GM12878 (cell line): ENCODE measurements around the gene ZNF341. TPM values are rescaled to one million over a fixed set of nuclear protein-coding genes. Genes with fewer than 3 reads are reported as not detected.

Experiments used
- ATAC-seq: fragments of 200-7000 bp; cut with Tn5 transposase; 3 replicates; pipeline ENCODE4 v1.9.1; 2020; ENCODE audit warnings: mild to moderate bottlenecking, moderate library complexity
- BruUV-seq: library from RNA; stranded (reverse); fragments of 400-500 nt; replicated peaks from 2 replicates; lab custom pipeline; 2021; lab: Mats Ljungman, UMichigan
- CTCF ChIA-PET: fragments of 300-600 bp; sonication (Branson Sonifier 250); formaldehyde crosslinking; extraction: SDS; loops from one replicate; lab custom pipeline; 2021; ENCODE audit warnings: inconsistent platforms; lab: Yijun Ruan, JAX
- POLR2A ChIA-PET: fragments of 350-600 bp; formaldehyde crosslinking; extraction: SDS; loops from one replicate; lab custom pipeline; 2021; ENCODE audit warnings: inconsistent platforms; lab: Charles Lee
- RAD21 ChIA-PET: fragments of 300-600 bp; sonication (Branson Sonifier 250); formaldehyde crosslinking; loops from one replicate; lab custom pipeline; 2023; ENCODE audit warnings: antibody characterized with exemption; ENCODE audit not compliant: unreplicated experiment; lab: Charles Lee
- SMC1A ChIA-PET: fragments of 300-600 bp; sonication (Branson Sonifier 250); formaldehyde crosslinking; loops from one replicate; lab custom pipeline; 2023; ENCODE audit not compliant: unreplicated experiment, uncharacterized antibody; lab: Charles Lee
- DNase-seq: peaks from one replicate; pipeline ENCODE4 v3.0.0-alpha.2; 2011; ENCODE audit warnings: low read depth, low spot score
- FAIRE-seq: peaks from 3 replicates; lab custom pipeline; 2011; peaks lifted over from hg19 to GRCh38; lab: Jason Lieb, UNC
- H2AFZ ChIP-seq: 2 replicates; pipeline ENCODE4 v1.6.0; 2011; ENCODE audit warnings: low read depth, low read length, control low read depth; ENCODE audit not compliant: control insufficient read depth
- H3K27ac ChIP-seq: 2 replicates; pipeline ENCODE4 v1.5.1; 2011; ENCODE audit warnings: control low read depth; ENCODE audit not compliant: control insufficient read depth, insufficient read depth
- H3K27me3 ChIP-seq, 2 experiments: replicated peaks in 1 of 2; 2 replicates each; pipeline versions ENCODE4 v1.6.0 to v1.6.1; 2011; ENCODE audit warnings: low read length in 1 of 2; ENCODE audit not compliant: control insufficient read depth in 2 of 2, insufficient read depth in 2 of 2
- H3K36me3 ChIP-seq, 2 experiments: 2 replicates each; pipeline ENCODE4 v1.5.1; 2011; ENCODE audit warnings: low read length in 1 of 2; ENCODE audit not compliant: control insufficient read depth in 2 of 2, insufficient read depth in 2 of 2
- H3K4me1 ChIP-seq: 2 replicates; pipeline ENCODE4 v1.6.1; 2011; ENCODE audit warnings: mild to moderate bottlenecking, low read length, moderate library complexity, mixed read lengths; ENCODE audit not compliant: control insufficient read depth, insufficient read depth
- H3K4me2 ChIP-seq: 2 replicates; pipeline ENCODE4 v1.6.0; 2011; ENCODE audit warnings: control low read depth; ENCODE audit not compliant: control insufficient read depth, insufficient read depth
- H3K4me3 ChIP-seq: fragments of 200-600 bp; sonication (generic); 2 replicates; pipeline ENCODE4 v1.5.1; 2016
- H3K79me2 ChIP-seq: 2 replicates; pipeline ENCODE4 v1.6.0; 2011; ENCODE audit warnings: low read length; ENCODE audit not compliant: control insufficient read depth, insufficient read depth
- H3K9ac ChIP-seq: 2 replicates; pipeline ENCODE4 v1.8.0; 2011; ENCODE audit warnings: low read length, control low read depth, mixed read lengths; ENCODE audit not compliant: control insufficient read depth, insufficient read depth
- H3K9me3 ChIP-seq: replicated peaks from 3 replicates; pipeline ENCODE4 v1.5.1; 2011; ENCODE audit warnings: mild to moderate bottlenecking, low read length; ENCODE audit not compliant: control insufficient read depth, insufficient read depth
- H4K20me1 ChIP-seq: 2 replicates; pipeline ENCODE4 v1.6.0; 2011; ENCODE audit not compliant: control insufficient read depth, insufficient read depth
- ESRRA ChIP-seq: IDR thresholded peaks from 2 replicates; pipeline ENCODE4 v1.6.1; 2012; ENCODE audit warnings: mild to moderate bottlenecking, low read length, improper control_type of control experiment
- MEF2A ChIP-seq: IDR thresholded peaks from 2 replicates; pipeline ENCODE4 v1.6.1; 2011; ENCODE audit warnings: low read depth, mild to moderate bottlenecking, low read length, moderate library complexity; ENCODE audit not compliant: insufficient read depth
- MTA2 ChIP-seq: fragments of 450-650 bp; IDR thresholded peaks from 2 replicates; pipeline ENCODE4 v1.6.1; 2016; ENCODE audit warnings: low read depth, mild to moderate bottlenecking, moderate library complexity
- MYC ChIP-seq: IDR thresholded peaks from 2 replicates; pipeline ENCODE4 v1.6.1; 2011; ENCODE audit warnings: mild to moderate bottlenecking, low read length, moderate library complexity, inconsistent platforms; ENCODE audit not compliant: insufficient read depth, insufficient replicate concordance, insufficient read length, severe bottlenecking
- NFYB ChIP-seq: IDR thresholded peaks from 2 replicates; pipeline ENCODE4 v1.6.1; 2011; ENCODE audit warnings: low read depth, mild to moderate bottlenecking, low read length, improper control_type of control experiment, moderate library complexity; ENCODE audit not compliant: insufficient read depth
- NR2C1 ChIP-seq: fragments of 450-650 bp; IDR thresholded peaks from 2 replicates; pipeline ENCODE4 v1.6.1; 2017; ENCODE audit warnings: antibody characterized with exemption, mild to moderate bottlenecking, moderate library complexity
- SUPT20H ChIP-seq: IDR thresholded peaks from 2 replicates; pipeline ENCODE4 v1.6.1; 2011; ENCODE audit warnings: low read depth, mild to moderate bottlenecking, low read length, moderate library complexity, borderline replicate concordance; ENCODE audit not compliant: control insufficient read depth
- WGBS: methylation state at CpG from one replicate; pipeline ENCODE4 v1.1.6; 2016; ENCODE audit warnings: low lambda C conversion rate; ENCODE audit not compliant: insufficient replicate concordance, insufficient coverage; ENCODE audit errors: missing lambda C conversion rate; 5-methylcytosine and 5-hydroxymethylcytosine counted together
- in situ Hi-C: fragments of 300-500 bp; cut with MboI; formaldehyde crosslinking; loops from 9 replicates; pipeline ENCODE4 v1.14.3; 2018; ENCODE audit warnings: mixed read lengths
- intact Hi-C: fragments of 100-400 bp; cut with micrococcal nuclease; formaldehyde crosslinking; loops from one replicate; pipeline ENCODE4 v1.14.2; 2022; ENCODE audit not compliant: unreplicated experiment
- polyA plus RNA-seq, 11 experiments: library from polyadenylated mRNA; depleted of rRNA in 4 of 11; unstranded in 6 of 11; stranded (reverse) in 5 of 11; fragments of >200 nt; fragmentation: Nextera tagmentation in 4 of 11; fragmentation: Illumina TruSeq in 1 of 11; extraction: Ambion mirVana in 4 of 11; extraction: Trizol in 1 of 11; gene quantifications; 1 replicate in 1 of 11; 2 replicates in 10 of 11; pipeline versions ENCODE4 v1.2.1 to v1.2.3, GENCODE V29; 2011 to 2016; ENCODE audit warnings: inconsistent platforms in 2 of 11, missing spikeins in 2 of 11, low read depth in 1 of 11
- total RNA-seq, 4 experiments: library from RNA; depleted of rRNA in 3 of 4; stranded (reverse); fragments of >200 nt in 3 of 4; fragmentation: Illumina TruSeq in 1 of 4; extraction: Trizol in 1 of 4; gene quantifications; 2 replicates each; pipeline versions ENCODE4 v1.2.1 to v1.2.3, GENCODE V29; 2013 to 2021
- TF ChIP-seq, protein P1 (sequence below): IDR thresholded peaks from 2 replicates; pipeline ENCODE4 v1.6.1; 2011; ENCODE audit warnings: low read depth, mild to moderate bottlenecking, low read length, moderate library complexity, borderline replicate concordance; ENCODE audit errors: extremely low read depth
- TF ChIP-seq, protein P2 (sequence below): fragments of 450-650 bp; IDR thresholded peaks from 2 replicates; pipeline ENCODE4 v1.6.1; 2017; ENCODE audit warnings: mild to moderate bottlenecking, moderate library complexity
- TF ChIP-seq, protein P3 (sequence below): fragments of 450-650 bp; formaldehyde crosslinking; IDR thresholded peaks from 2 replicates; pipeline ENCODE4 v1.4.0; 2022; ENCODE audit warnings: mild to moderate bottlenecking, moderate library complexity

ZNF341 gene
- total and polyA plus RNA-seq, 10 of the 15 experiments (the other 5 are each of a cell fraction or from before 2014, with no cell fraction given): 0.18 to 5.0 (median 2.6) TPM

DNA sequence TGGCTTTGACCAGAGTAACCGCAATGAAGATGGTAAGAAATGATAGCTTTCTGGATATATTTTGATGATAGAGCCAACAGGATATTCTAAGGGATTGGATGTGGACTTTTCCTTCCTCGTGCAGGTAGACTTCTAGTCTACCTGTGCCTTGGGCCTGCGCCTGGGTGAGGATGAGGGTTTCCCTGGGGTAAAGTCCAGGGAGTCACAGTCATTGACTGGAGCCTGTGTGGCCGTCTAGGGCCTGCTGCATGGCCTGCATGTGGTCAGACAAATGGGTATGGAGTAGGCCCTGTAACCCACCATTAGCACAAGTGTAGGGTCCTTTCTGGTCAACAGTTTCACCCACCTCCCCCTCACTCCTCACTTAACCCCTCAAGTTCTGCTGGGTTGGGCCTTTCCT is 66.6 kb downstream of the ZNF341 start:
- BruUV-seq: no TSS peak
- FAIRE-seq: no peak
- H3K27ac ChIP-seq: no peak overlapping the region
- ChIA-PET POLR2A (no interaction called here), SMC1A (interaction anchor here (1.2 kb wide), 1 partner anchor 15 kb away, joined by 4 read pairs; no protein-coding TSS in a partner anchor), RAD21 (interaction anchor here (0.5 kb wide), 1 partner anchor 19 kb away, joined by 3 read pairs; no protein-coding TSS in a partner anchor), CTCF (interaction anchor here (0.8 kb wide), 1 partner anchor 12 kb away, joined by 3 read pairs; no protein-coding TSS in a partner anchor)
- no peaks in the 10 kb centered on the region for H3K9me3 ChIP-seq
- 66% methylated on average over 4 of the region's 4 CpGs for WGBS
- H4K20me1 ChIP-seq: no peaks in the 10 kb centered on the region
- no peak for DNase-seq
- H3K9ac ChIP-seq: no peak overlapping the region
- H3K4me1 ChIP-seq: no peaks in the 10 kb centered on the region
- in situ Hi-C loops: no loop called here
- no peaks in the 10 kb centered on the region for H3K36me3 ChIP-seq
- no peak overlapping the region for H3K4me2 ChIP-seq
- no peaks in the 10 kb centered on the region for H3K79me2 ChIP-seq
- H3K4me3 ChIP-seq: no peak overlapping the region
- no peak for ATAC-seq
- H3K27me3 ChIP-seq: no peaks in the 10 kb centered on the region
- intact Hi-C loops: no loop called here
- TF ChIP-seq, protein P1, sequence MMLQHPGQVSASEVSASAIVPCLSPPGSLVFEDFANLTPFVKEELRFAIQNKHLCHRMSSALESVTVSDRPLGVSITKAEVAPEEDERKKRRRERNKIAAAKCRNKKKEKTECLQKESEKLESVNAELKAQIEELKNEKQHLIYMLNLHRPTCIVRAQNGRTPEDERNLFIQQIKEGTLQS: no peak
- TF ChIP-seq, protein P2, sequence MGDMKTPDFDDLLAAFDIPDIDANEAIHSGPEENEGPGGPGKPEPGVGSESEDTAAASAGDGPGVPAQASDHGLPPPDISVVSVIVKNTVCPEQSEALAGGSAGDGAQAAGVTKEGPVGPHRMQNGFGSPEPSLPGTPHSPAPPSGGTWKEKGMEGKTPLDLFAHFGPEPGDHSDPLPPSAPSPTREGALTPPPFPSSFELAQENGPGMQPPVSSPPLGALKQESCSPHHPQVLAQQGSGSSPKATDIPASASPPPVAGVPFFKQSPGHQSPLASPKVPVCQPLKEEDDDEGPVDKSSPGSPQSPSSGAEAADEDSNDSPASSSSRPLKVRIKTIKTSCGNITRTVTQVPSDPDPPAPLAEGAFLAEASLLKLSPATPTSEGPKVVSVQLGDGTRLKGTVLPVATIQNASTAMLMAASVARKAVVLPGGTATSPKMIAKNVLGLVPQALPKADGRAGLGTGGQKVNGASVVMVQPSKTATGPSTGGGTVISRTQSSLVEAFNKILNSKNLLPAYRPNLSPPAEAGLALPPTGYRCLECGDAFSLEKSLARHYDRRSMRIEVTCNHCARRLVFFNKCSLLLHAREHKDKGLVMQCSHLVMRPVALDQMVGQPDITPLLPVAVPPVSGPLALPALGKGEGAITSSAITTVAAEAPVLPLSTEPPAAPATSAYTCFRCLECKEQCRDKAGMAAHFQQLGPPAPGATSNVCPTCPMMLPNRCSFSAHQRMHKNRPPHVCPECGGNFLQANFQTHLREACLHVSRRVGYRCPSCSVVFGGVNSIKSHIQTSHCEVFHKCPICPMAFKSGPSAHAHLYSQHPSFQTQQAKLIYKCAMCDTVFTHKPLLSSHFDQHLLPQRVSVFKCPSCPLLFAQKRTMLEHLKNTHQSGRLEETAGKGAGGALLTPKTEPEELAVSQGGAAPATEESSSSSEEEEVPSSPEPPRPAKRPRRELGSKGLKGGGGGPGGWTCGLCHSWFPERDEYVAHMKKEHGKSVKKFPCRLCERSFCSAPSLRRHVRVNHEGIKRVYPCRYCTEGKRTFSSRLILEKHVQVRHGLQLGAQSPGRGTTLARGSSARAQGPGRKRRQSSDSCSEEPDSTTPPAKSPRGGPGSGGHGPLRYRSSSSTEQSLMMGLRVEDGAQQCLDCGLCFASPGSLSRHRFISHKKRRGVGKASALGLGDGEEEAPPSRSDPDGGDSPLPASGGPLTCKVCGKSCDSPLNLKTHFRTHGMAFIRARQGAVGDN: no peak
- TF ChIP-seq NFYB (no peak), MYC (no peak), MEF2A (no peak), NR2C1 (no peak), MTA2 (no peak), ESRRA (no peak), SUPT20H (no peak)
- TF ChIP-seq, protein P3, sequence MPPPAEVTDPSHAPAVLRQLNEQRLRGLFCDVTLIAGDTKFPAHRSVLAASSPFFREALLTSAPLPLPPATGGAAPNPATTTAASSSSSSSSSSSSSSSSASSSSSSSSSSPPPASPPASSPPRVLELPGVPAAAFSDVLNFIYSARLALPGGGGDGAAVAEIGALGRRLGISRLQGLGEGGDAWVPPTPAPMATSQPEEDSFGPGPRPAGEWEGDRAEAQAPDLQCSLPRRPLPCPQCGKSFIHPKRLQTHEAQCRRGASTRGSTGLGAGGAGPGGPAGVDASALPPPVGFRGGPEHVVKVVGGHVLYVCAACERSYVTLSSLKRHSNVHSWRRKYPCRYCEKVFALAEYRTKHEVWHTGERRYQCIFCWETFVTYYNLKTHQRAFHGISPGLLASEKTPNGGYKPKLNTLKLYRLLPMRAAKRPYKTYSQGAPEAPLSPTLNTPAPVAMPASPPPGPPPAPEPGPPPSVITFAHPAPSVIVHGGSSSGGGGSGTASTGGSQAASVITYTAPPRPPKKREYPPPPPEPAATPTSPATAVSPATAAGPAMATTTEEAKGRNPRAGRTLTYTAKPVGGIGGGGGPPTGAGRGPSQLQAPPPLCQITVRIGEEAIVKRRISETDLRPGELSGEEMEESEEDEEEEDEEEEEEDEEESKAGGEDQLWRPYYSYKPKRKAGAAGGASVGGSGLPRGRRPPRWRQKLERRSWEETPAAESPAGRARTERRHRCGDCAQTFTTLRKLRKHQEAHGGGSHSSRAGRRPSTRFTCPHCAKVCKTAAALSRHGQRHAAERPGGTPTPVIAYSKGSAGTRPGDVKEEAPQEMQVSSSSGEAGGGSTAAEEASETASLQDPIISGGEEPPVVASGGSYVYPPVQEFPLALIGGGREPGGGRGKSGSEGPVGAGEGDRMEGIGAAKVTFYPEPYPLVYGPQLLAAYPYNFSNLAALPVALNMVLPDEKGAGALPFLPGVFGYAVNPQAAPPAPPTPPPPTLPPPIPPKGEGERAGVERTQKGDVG (CRISPR knock-in tag): no peak
- TF ChIP-seq, all 136 proteins: peak for 0
- no peak overlapping the region for H2AFZ ChIP-seq
